ENCODE measurements around the gene PIGR. TPM values are rescaled to one million over a fixed set of nuclear protein-coding genes. Genes with fewer than 3 reads are reported as not detected.
A peak's percentile ranks its signal among the peaks of the same experiment; 100 is the strongest.

Gene PIGR, protein sequence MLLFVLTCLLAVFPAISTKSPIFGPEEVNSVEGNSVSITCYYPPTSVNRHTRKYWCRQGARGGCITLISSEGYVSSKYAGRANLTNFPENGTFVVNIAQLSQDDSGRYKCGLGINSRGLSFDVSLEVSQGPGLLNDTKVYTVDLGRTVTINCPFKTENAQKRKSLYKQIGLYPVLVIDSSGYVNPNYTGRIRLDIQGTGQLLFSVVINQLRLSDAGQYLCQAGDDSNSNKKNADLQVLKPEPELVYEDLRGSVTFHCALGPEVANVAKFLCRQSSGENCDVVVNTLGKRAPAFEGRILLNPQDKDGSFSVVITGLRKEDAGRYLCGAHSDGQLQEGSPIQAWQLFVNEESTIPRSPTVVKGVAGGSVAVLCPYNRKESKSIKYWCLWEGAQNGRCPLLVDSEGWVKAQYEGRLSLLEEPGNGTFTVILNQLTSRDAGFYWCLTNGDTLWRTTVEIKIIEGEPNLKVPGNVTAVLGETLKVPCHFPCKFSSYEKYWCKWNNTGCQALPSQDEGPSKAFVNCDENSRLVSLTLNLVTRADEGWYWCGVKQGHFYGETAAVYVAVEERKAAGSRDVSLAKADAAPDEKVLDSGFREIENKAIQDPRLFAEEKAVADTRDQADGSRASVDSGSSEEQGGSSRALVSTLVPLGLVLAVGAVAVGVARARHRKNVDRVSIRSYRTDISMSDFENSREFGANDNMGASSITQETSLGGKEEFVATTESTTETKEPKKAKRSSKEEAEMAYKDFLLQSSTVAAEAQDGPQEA
- 1.4 and 1.5 TPM in 2 replicates for total RNA-seq (2014; rRNA removed; shearing (Covaris generic))

DNA sequence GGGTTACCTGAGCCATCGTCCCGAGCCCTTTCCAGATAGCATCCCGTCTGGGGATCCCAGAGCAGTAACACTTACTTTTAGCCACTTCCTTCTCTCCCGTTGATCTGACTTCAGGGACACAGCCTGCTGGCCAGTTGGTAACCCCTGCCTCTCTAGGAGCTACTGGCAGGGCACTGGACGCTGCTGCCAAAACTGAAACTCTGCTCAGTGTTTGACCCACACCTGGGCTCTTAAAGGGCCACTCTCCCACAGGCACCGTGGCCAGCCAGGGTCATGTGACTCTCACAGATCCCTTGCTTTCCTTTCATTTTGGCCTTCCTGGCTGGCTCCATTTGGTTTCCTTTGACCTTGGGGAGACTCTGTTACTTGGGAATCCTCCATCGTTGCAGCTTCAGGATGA is at the start of gene PIGR:
PIGR (minus strand) TSS at position 206 of the 400 bp plus-strand sequence. CDS start 5,935 bp downstream, outside the sequence.
- DNase-seq (ENCODE audit: low spot score), result no peak

DNA sequence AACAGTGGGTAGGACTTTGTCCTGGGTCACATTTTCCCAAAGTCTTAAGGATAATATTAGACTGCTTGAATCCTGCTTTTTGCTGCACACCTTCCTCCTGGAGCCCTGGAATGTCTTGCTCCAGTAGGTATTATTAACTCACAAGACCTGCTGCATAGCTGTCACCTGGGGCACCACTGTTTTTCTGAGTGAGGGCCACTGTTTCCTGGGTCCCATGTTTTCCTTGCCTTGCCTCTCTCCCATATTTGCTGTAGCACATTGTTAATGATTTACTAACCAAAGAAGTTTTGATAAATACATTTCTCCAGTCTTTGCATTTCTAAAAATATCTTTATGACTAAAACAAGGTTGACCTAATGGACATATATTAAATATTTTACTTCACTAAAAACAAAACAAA is 46.5 kb upstream of the PIGR start:
- DNase-seq (ENCODE audit: low spot score), result peak; percentile 42

DNA sequence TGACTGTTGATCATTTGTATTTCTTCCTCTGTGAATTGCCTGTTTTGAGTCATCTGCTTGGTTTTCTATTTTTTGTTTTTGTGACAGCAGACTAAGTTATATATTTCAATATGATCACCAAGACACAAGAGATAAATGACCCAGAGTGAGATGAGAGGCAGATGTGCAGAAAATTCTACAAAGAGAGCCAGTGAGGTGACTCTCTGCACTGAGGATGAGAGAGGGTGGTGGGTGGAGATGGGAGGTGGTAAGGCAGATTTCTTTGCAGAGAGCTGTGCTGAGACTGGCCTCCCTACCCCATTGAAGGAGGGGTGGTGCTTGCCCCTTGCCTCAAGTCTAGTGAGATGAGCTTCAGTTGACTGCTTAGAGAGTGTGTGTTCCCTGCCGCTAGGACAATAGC is 41.6 kb upstream of the PIGR start:
- no peak for DNase-seq (ENCODE audit: low spot score)

GRCh38 chr1:206986885-206987284 is 40.6 kb upstream of the PIGR start:
- DNase-seq (ENCODE audit: low spot score), result no peak

- no peak for DNase-seq (ENCODE audit: low spot score)
Observed at GRCh38 chr1:206986402-206986801, 40.1 kb upstream of the PIGR start.

DNA sequence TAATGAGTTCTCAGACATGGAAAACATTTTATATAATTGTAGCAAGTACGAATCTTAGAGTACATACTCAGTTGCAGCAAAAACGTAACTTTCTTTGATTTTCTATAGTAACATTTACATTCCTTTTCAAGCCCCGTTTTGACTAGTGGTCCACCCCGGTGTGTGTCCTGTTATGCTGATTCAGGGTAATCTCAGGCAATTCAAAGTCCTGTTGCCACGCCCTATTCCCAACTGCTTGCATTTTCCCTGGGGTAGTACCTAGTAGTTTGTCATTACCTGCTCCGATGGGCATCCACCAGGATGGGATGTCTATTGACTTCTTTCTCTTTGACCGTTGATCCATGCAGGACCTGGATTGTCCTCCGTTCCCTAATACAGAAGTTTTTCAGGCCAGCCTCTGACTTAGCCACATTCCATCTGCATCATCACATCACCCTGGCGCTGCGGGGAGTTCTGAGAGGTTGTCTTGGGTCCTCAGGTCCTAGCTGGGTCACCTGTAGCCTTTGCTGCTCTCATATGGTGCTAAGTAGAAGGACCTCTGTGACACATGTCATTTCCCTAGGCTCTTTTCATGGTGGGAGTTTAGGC is 39.0 kb upstream of the PIGR start:
- DNase-seq (ENCODE audit: low spot score), result no peak

- DNase-seq (ENCODE audit: low spot score), result peak; percentile 84
Observed at GRCh38 chr1:206982216-206982615, 36.0 kb upstream of the PIGR start.

DNA sequence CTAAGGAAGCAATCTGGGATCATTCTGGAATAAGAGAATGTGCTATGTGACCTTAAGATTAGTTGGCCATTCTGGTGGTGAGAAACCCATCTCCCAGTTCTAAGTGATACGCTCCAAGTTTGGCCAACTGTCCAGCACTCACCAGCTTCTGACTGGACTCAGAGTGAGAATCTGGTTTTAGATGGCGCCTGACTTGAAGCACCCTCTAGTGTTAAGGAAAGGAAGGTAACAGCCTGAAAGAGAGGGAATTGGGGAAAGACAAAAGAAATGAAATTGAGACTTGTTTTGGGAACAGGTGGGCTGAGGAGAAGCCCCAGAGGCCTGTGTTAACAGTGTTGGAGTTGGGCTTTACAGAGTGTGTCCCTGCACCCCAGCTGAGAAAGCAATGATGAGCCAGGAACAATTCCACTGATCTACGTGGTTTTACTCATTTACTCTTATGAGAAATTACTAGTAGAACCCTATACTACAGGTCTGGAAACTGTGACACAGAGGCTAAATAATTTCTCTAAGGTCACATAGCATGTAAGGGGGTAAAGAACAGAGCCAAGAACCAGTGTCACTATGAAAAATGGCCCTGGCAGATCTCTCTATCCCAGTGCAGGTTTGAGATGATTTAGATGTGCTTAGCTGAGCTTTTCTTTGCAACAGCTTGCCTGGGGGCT is 33.2 kb upstream of the PIGR start:
- peak; percentile 52 for DNase-seq (ENCODE audit: low spot score)

- no peak for DNase-seq (ENCODE audit: low spot score)
Observed at GRCh38 chr1:206978259-206978658, 32.0 kb upstream of the PIGR start.

DNA sequence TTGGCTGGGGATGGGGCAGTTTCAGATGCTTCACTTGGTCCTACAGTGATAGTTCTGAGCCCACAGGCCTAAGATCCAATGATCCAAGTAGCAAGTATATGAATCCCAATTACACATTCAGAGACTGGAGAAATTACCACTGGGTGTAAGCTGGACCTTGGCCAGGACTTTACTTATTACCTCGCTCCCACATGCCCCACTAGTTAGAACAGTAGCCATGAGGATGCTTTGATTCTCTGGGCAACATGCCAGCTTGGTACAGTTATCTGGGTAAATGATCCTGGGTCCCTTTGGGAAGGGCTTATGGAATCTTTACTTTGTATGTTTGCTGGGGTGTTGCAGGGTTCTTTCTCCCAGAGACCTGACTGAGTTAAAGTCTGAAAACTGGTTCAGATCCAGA is 29.0 kb upstream of the PIGR start:
- no peak for DNase-seq (ENCODE audit: low spot score)

DNA sequence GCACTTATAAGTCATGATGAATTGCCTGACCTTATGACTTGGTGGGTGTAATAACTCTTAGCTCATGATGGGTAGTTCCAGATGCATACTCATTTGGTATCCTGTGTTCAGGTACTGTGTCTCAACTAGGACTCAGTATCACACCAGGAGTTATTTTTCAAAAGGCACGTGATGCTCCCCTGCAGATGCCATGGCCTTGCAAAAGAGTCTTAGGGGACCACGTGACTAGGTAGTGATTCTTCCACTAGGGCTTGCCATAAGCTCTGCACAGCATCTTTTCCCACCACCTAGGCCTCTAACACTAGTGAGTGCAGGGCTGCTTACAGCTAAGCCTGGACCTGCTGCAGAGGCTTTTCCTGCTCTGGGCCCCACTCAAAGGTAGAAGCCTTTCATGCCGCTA is 27.9 kb upstream of the PIGR start:
- DNase-seq (ENCODE audit: low spot score), result no peak

DNA sequence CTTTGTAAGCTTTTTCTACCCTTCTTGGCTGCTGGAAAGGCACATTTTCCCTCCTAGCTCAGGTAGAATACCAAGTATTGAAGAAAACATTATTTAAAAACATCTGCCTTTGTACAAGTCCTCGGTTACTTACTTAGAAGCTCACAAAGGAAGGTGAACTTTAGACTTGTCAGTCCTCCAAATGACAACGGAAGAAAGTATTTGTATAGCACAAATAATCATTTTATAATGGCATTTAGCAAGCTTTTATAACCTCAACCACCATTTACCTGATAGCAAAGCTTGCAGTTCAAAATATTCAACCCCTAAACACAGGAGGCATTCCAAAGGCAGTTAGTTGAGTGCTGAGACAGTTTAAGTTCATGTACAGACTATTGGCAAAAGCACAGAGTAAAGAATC is 26.5 kb upstream of the PIGR start:
- DNase-seq (ENCODE audit: low spot score), result no peak

DNA sequence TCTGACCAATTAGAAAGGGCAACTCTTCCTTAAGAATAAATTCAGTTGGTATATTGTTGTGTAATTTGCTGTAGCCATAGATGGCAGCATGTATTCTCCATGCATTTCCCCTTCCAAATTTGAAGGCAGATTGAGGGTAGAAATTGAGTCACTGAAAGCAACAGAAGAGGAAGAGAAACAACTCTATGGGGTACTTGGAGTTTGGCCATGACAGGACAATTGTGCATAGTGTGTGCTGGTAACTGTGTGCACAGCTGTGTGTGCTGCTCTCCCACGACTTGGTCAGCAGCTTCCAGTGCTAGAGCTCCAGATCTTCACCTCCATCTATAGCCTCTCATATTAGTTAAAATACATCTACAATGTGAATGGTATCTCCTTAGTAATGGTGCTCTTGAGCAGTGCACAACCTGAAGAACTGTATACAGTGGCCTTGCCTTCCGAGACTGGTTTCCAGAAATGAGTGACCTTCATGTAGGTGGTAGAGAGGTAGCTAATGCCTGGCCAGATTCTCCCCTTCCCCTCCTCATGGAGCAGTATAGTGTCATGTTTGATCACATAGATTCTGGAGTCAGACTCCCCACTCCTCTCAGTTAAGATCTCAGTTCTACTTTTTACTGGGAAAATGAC is 24.9 kb upstream of the PIGR start:
- DNase-seq (ENCODE audit: low spot score), result no peak

GRCh38 chr1:206970446-206970845 is 24.2 kb upstream of the PIGR start, which contains the start of gene FCAMR:
FCAMR (minus strand) TSS chr1:206970460; CDS start chr1:206970125, 335 bp downstream.
- no peak for DNase-seq (ENCODE audit: low spot score)

GRCh38 chr1:206969090-206969489 is 22.8 kb upstream of the PIGR start:
- no peak for DNase-seq (ENCODE audit: low spot score)

DNA sequence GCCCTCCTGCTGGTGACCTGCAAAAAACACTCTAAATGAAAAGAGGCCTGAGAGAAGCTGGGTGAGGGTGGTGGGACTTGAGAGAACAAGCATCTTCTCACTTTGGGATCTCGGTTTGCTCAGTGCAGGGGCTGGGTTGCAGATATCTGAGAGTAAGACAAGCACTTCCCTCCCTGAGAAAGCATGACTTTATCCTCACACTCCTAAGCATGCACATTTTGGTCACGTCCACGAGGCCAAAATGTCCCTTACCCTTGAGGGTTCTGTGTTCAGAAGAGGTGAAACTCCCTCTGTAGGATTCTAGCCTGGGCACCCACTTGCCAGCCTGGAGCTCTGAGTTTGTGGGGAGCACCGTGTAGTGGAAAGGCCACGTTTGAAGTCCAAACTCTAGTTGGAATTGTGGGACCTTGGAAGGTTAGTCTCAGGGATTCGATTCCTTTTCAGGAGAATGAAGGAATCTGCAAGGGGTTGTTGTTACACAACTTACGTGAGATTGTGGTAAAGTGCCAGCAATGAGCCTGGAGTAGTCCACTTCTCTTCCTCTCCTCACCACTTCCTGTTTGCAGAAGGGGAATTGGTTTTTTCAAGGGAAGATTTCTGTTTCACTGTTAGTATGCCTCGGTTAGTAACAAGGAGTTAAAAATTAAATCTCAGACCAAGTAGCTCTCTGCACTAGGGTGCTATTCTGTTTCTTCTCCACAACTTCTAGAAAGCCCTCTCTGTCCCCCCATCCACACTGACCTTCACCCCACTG is 21.0 kb upstream of the PIGR start:
- no peak for DNase-seq (ENCODE audit: low spot score)

DNA sequence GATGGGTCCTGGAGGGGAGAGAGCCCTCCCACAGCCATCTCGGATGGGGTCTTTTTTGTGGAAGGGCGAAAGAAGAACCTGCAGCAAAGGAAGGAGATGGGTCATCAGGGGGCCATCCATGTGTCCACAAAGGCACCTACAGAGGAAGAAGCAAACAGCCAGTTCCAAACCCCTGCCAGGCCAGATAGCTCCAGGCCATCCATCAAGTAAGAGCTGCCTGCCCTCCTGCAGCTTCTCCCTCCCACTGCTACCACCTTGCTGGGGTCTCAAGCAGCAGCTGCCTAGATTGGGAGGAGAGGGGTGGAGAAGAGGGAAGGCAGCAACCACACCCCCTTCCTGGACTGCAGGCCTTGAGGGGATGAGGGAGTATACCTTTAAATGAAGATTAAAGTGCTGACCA is 19.5 kb upstream of the PIGR start:
- DNase-seq (ENCODE audit: low spot score), result no peak

DNA sequence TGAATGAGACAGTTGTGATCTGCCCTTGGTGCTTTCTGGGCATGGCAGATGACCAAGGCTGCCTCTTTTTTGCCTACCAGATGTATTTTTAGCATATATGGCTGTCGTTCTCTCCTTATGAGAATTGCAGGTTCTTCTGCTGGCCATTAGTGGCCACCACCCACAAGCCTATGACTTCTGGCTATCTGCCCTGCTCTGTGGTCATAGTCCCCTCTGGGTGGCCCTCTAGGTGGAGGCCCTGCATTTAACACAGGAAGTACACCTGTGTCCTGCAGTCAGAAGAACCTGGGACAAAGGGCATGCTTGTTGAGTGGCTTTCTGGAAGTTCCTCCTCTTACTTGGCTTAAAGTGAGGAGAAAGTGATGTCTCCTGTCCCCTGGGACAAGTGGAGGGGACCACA is 17.5 kb upstream of the PIGR start:
- DNase-seq (ENCODE audit: low spot score), result peak; percentile 71

GRCh38 chr1:206963119-206963712 is 16.9 kb upstream of the PIGR start:
- DNase-seq (ENCODE audit: low spot score), result no peak

GRCh38 chr1:206962272-206962671 is 16.0 kb upstream of the PIGR start:
- DNase-seq (ENCODE audit: low spot score), result no peak
